ENCODE data around the gene FOXJ1. TPM values are rescaled to one million over a fixed set of nuclear protein-coding genes. Genes with fewer than 3 reads are reported as not detected.
A peak's percentile ranks its signal among the peaks of the same experiment; 100 is the strongest.

The FOXJ1 gene
- total and polyA plus RNA-seq, 2 of the 13 experiments (the other 11 are each of a cell fraction or from before 2014, with no cell fraction given) = 0.98 to 1.6 TPM

DNA sequence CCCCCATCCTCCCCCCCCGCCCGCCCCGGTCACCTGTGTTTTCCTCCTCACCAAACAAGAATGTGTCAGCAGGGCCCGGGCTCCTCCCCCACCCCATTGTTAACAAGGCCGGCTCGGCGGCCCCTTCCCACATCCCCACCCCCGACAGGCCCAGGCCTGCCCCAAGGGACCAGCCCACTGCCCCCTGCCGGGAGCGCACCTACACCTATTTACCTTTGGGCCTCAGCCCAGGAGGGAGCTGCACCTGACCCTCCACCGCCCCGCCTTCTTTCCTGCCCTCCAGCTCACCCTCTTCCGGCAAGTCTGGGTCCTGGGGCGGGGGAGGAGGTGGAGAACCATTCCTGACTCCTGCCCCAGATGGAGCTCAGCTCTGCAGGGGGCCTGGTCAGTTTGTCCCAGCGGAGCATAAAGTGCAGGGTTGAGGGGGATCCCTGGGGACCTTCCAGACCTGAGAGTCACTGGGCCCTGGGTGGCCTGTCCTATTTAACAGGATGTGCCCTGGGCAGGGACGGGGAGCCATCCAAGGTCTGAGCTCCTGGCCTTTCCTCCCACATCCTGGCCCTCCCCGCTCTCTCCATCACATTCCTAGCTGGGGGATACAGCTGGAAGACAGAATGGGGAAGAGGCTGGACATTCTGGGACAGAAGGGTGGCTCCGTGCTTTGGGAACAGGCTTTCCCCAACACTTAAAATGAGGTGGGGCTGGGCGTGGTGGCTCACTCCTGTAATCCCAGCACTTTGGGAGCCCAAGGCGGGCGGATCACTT lies 8.3 kb downstream of the FOXJ1 start (continued):
- TF ChIP-seq, protein P1, sequence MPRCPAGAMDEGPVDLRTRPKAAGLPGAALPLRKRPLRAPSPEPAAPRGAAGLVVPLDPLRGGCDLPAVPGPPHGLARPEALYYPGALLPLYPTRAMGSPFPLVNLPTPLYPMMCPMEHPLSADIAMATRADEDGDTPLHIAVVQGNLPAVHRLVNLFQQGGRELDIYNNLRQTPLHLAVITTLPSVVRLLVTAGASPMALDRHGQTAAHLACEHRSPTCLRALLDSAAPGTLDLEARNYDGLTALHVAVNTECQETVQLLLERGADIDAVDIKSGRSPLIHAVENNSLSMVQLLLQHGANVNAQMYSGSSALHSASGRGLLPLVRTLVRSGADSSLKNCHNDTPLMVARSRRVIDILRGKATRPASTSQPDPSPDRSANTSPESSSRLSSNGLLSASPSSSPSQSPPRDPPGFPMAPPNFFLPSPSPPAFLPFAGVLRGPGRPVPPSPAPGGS (CRISPR knock-in tag; IDR thresholded peaks at IDR 0.05) = no peak
- TF ChIP-seq SKI (IDR thresholded peaks at IDR 0.05; ENCODE audit: partially characterized antibody) = no peak
- no peak for TF ChIP-seq TBL1XR1 (IDR thresholded peaks at IDR 0.05; ENCODE audit: borderline replicate concordance, low read length, partially characterized antibody)
- TF ChIP-seq TSC22D2 (CRISPR knock-in tag; IDR thresholded peaks at IDR 0.05; ENCODE audit: borderline replicate concordance) = 0 out of 2 replicates have a peak, but pooled peaks have one; percentile 34
- no peak for TF ChIP-seq ZNF790 (CRISPR knock-in tag; IDR thresholded peaks at IDR 0.05; ENCODE audit: borderline replicate concordance)
- TF ChIP-seq PCBP2 (optimal IDR thresholded peaks at IDR 0.05; ENCODE audit: low read depth, low read length, poor library complexity, severe bottlenecking) = no peak
- TF ChIP-seq ATRX (CRISPR knock-in tag; IDR thresholded peaks at IDR 0.05; ENCODE audit: borderline replicate concordance) = no peak
- TF ChIP-seq ZNF180 (CRISPR knock-in tag; IDR thresholded peaks at IDR 0.05; ENCODE audit: borderline replicate concordance, low read depth) = no peak
- no peak for TF ChIP-seq ZNF101 (CRISPR knock-in tag; IDR thresholded peaks at IDR 0.05; ENCODE audit: borderline replicate concordance, low read depth)
- no peak for TF ChIP-seq RAD21 (CRISPR knock-in tag; IDR thresholded peaks at IDR 0.05)
- TF ChIP-seq, protein P2, sequence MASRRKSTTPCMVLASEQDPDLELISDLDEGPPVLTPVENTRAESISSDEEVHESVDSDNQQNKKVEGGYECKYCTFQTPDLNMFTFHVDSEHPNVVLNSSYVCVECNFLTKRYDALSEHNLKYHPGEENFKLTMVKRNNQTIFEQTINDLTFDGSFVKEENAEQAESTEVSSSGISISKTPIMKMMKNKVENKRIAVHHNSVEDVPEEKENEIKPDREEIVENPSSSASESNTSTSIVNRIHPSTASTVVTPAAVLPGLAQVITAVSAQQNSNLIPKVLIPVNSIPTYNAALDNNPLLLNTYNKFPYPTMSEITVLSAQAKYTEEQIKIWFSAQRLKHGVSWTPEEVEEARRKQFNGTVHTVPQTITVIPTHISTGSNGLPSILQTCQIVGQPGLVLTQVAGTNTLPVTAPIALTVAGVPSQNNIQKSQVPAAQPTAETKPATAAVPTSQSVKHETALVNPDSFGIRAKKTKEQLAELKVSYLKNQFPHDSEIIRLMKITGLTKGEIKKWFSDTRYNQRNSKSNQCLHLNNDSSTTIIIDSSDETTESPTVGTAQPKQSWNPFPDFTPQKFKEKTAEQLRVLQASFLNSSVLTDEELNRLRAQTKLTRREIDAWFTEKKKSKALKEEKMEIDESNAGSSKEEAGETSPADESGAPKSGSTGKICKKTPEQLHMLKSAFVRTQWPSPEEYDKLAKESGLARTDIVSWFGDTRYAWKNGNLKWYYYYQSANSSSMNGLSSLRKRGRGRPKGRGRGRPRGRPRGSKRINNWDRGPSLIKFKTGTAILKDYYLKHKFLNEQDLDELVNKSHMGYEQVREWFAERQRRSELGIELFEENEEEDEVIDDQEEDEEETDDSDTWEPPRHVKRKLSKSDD (CRISPR knock-in tag; IDR thresholded peaks at IDR 0.05; ENCODE audit: low read depth) = no peak
- TF ChIP-seq, protein P3, sequence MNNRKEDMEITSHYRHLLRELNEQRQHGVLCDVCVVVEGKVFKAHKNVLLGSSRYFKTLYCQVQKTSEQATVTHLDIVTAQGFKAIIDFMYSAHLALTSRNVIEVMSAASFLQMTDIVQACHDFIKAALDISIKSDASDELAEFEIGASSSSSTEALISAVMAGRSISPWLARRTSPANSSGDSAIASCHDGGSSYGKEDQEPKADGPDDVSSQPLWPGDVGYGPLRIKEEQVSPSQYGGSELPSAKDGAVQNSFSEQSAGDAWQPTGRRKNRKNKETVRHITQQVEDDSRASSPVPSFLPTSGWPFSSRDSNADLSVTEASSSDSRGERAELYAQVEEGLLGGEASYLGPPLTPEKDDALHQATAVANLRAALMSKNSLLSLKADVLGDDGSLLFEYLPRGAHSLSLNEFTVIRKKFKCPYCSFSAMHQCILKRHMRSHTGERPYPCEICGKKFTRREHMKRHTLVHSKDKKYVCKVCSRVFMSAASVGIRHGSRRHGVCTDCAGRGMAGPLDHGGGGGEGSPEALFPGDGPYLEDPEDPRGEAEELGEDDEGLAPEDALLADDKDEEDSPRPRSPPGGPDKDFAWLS (CRISPR knock-in tag; IDR thresholded peaks at IDR 0.05; ENCODE audit: borderline replicate concordance) = no peak
- TF ChIP-seq HNF4G (IDR thresholded peaks at IDR 0.05; ENCODE audit: borderline replicate concordance, low read depth, low read length) = no peak
- TF ChIP-seq HNF4G (CRISPR knock-in tag; IDR thresholded peaks at IDR 0.05; ENCODE audit: borderline replicate concordance, low read depth) = no peak
- TF ChIP-seq ZNF331 (CRISPR knock-in tag; IDR thresholded peaks at IDR 0.05) = peak; percentile 63; the same call in 1 of the 2 replicates
- TF ChIP-seq, protein P4, sequence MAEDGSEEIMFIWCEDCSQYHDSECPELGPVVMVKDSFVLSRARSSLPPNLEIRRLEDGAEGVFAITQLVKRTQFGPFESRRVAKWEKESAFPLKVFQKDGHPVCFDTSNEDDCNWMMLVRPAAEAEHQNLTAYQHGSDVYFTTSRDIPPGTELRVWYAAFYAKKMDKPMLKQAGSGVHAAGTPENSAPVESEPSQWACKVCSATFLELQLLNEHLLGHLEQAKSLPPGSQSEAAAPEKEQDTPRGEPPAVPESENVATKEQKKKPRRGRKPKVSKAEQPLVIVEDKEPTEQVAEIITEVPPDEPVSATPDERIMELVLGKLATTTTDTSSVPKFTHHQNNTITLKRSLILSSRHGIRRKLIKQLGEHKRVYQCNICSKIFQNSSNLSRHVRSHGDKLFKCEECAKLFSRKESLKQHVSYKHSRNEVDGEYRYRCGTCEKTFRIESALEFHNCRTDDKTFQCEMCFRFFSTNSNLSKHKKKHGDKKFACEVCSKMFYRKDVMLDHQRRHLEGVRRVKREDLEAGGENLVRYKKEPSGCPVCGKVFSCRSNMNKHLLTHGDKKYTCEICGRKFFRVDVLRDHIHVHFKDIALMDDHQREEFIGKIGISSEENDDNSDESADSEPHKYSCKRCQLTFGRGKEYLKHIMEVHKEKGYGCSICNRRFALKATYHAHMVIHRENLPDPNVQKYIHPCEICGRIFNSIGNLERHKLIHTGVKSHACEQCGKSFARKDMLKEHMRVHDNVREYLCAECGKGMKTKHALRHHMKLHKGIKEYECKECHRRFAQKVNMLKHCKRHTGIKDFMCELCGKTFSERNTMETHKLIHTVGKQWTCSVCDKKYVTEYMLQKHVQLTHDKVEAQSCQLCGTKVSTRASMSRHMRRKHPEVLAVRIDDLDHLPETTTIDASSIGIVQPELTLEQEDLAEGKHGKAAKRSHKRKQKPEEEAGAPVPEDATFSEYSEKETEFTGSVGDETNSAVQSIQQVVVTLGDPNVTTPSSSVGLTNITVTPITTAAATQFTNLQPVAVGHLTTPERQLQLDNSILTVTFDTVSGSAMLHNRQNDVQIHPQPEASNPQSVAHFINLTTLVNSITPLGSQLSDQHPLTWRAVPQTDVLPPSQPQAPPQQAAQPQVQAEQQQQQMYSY (CRISPR knock-in tag; IDR thresholded peaks at IDR 0.05) = no peak
